ENCODE measurements around the gene ANKFY1.

The ANKFY1 gene

DNA sequence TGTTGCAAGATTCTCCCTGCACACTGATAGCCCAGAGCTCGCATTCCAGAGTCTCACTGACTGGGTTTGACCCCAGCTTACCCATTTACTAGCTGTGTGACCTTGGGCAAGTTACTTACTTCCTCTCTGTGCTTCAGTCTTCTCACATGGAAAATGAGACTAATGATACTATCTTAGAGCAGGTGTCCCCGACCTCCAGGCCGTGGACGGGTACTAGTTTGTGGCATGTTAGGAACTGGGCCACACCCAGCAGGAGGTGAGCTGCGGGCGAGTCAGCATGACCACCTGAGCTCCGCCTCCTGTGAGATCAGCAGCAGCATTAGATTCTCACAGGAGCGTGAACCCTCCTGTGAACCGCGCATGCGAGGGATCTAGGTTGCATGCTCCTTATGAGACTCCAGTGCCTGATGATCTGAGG, 15.8 kb downstream of the ANKFY1 start:
- no peaks in the 10 kb centered on the region for H3K27me3 ChIP-seq (replicated peaks; ENCODE audit: control insufficient read depth, insufficient read depth, low read length)
- no peak for DNase-seq (ENCODE audit: extremely low read depth, insufficient read length)
- TF ChIP-seq CTCF (IDR thresholded peaks at IDR 0.05; ENCODE audit: insufficient read depth, low read length, poor library complexity, severe bottlenecking), result no peak
- H3K4me3 ChIP-seq (replicated peaks; ENCODE audit: low read depth, low read length), result no peak overlapping the region
- H3K36me3 ChIP-seq (ENCODE audit: control insufficient read depth, insufficient read depth, low read length), result peaks cover 2% of the 10 kb centered on the region; the same call in 1 of the 2 replicates

DNA sequence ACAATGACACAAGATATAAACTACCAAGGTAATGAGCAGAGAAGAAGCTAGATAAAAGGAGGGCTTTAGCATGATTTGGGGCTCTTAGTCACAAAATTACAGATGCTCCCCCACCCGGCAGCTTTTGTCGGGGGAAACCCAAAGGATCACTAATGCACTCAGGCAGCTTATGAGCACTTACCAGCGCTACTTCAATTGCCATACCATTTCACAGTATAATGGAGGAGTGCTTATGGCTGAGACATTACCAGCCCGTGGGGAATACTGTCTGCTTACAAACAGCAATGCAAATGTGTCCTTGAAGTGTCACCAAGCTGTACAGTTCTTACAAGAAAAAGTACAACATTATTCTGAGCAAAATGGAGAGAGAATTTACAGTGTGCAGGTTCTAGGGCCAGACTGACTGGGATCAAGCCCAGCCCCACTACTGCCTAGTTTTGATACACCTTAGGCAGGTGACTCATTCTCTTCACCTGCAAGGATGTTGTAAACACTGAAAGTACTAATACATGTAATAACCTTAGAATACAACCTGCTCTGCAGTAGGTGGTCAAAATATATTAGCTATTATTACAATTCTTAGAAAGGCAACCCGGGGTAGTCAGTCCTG, 16.3 kb downstream of the ANKFY1 start:
- Histone ChIP-seq H3K27me3 (replicated peaks; ENCODE audit: control insufficient read depth, insufficient read depth, low read length) (no peaks in the 10 kb centered on the region), H3K36me3 (ENCODE audit: control insufficient read depth, insufficient read depth, low read length) (peaks cover 2% of the 10 kb centered on the region; the same call in 1 of the 2 replicates), H3K4me3 (replicated peaks; ENCODE audit: low read depth, low read length) (no peak overlapping the region)
- no peak for TF ChIP-seq CTCF (IDR thresholded peaks at IDR 0.05; ENCODE audit: insufficient read depth, low read length, poor library complexity, severe bottlenecking)
- no peak for DNase-seq (ENCODE audit: extremely low read depth, insufficient read length)

GRCh38 chr17:4246674-4247073, 17.1 kb downstream of the ANKFY1 start:
- no peak for TF ChIP-seq CTCF (IDR thresholded peaks at IDR 0.05; ENCODE audit: insufficient read depth, low read length, poor library complexity, severe bottlenecking)
- H3K36me3 ChIP-seq (ENCODE audit: control insufficient read depth, insufficient read depth, low read length), result peaks cover 6% of the 10 kb centered on the region
- no peak overlapping the region for H3K4me3 ChIP-seq (replicated peaks; ENCODE audit: low read depth, low read length)
- no peak for DNase-seq (ENCODE audit: extremely low read depth, insufficient read length)
- H3K27me3 ChIP-seq (replicated peaks; ENCODE audit: control insufficient read depth, insufficient read depth, low read length), result no peaks in the 10 kb centered on the region

DNA sequence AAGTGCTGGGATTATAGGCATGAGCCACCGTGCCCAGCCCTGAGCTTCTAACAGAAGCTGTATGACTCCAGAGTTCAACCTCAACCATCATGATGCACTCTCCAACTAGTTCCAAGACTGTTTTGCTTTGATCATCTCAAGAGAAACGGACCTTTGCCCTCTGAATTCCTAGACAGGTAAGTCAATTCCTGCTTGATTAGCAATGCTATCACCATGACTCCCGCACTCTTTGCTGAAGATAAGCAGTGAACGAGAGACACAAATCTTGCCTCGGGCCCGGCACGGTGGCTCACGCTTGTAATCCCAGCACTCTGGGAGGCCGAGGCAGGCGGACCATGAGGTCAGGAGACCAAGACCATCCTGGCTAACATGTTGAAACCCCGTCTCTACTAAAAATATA, 22.2 kb downstream of the ANKFY1 start:
- no peak overlapping the region for H3K4me3 ChIP-seq (replicated peaks; ENCODE audit: low read depth, low read length)
- peaks cover 10% of the 10 kb centered on the region for H3K36me3 ChIP-seq (ENCODE audit: control insufficient read depth, insufficient read depth, low read length)
- H3K27me3 ChIP-seq (replicated peaks; ENCODE audit: control insufficient read depth, insufficient read depth, low read length), result no peaks in the 10 kb centered on the region
- no peak for TF ChIP-seq CTCF (IDR thresholded peaks at IDR 0.05; ENCODE audit: insufficient read depth, low read length, poor library complexity, severe bottlenecking)
- DNase-seq (ENCODE audit: extremely low read depth, insufficient read length), result no peak

- Histone ChIP-seq H3K27me3 (replicated peaks; ENCODE audit: control insufficient read depth, insufficient read depth, low read length) (no peaks in the 10 kb centered on the region), H3K4me3 (replicated peaks; ENCODE audit: low read depth, low read length) (no peak overlapping the region), H3K36me3 (ENCODE audit: control insufficient read depth, insufficient read depth, low read length) (peaks cover 11% of the 10 kb centered on the region)
- TF ChIP-seq CTCF (IDR thresholded peaks at IDR 0.05; ENCODE audit: insufficient read depth, low read length, poor library complexity, severe bottlenecking), result no peak
- DNase-seq (ENCODE audit: extremely low read depth, insufficient read length), result no peak
Observed at GRCh38 chr17:4236456-4236855, 27.3 kb downstream of the ANKFY1 start.

All from GM06990 (cell line).